Measurements from ENCODE around the gene NAB2.
A peak's percentile ranks its signal among the peaks of the same experiment; 100 is the strongest.
"Not testable (repeated sequence)": the region's sequence is repeated elsewhere in the genome, so short reads cannot be mapped to it uniquely, and the experiment has no call there.

NAB2 gene

GRCh38 chr12:57111031-57111734 is 22.3 kb downstream of the NAB2 start, which contains the start of gene STAT6:
STAT6 (minus strand) TSS chr12:57111362; CDS start chr12:57108278, 3,084 bp downstream.
- DNase-seq (ENCODE audit: low read depth), result peak; percentile 64

GRCh38 chr12:57112492-57113294 is 23.8 kb downstream of the NAB2 start:
- no peak for DNase-seq (ENCODE audit: low read depth)

GRCh38 chr12:57116580-57117281 is 27.8 kb downstream of the NAB2 start:
- DNase-seq (ENCODE audit: low read depth), result no peak

- no peak for DNase-seq (ENCODE audit: low read depth)
These were observed 29.9 kb downstream of the NAB2 start for GRCh38 chr12:57118711-57119271.

GRCh38 chr12:57119294-57120085 is 30.6 kb downstream of the NAB2 start:
- no peak for DNase-seq (ENCODE audit: low read depth)

- not testable (repeated sequence) for DNase-seq (ENCODE audit: low read depth)
These were observed 31.8 kb downstream of the NAB2 start for GRCh38 chr12:57120718-57121117.

- no peak for DNase-seq (ENCODE audit: low read depth)
These were observed 34.9 kb downstream of the NAB2 start for GRCh38 chr12:57123813-57124212.

GRCh38 chr12:57124261-57124877 is 35.5 kb downstream of the NAB2 start:
- DNase-seq (ENCODE audit: low read depth), result peak; percentile 49

GRCh38 chr12:57126061-57126460 is 37.1 kb downstream of the NAB2 start:
- no peak for DNase-seq (ENCODE audit: low read depth)

GRCh38 chr12:57126561-57126960 is 37.6 kb downstream of the NAB2 start:
- no peak for DNase-seq (ENCODE audit: low read depth)

- peak; percentile 20 for DNase-seq (ENCODE audit: low read depth)
These were observed 38.3 kb downstream of the NAB2 start for GRCh38 chr12:57127101-57127725.

- DNase-seq (ENCODE audit: low read depth), result peak; percentile 56
These were observed 39.0 kb downstream of the NAB2 start, which contains the start of gene LRP1 for GRCh38 chr12:57127726-57128518. LRP1 (plus strand) TSS chr12:57128483; CDS start chr12:57128965, 482 bp downstream.

GRCh38 chr12:57128519-57129247 is 39.8 kb downstream of the NAB2 start:
- DNase-seq (ENCODE audit: low read depth), result no peak

- DNase-seq (ENCODE audit: low read depth), result no peak
These were observed 40.5 kb downstream of the NAB2 start for GRCh38 chr12:57129321-57129842.

GRCh38 chr12:57129889-57130288 is 41.0 kb downstream of the NAB2 start:
- no peak for DNase-seq (ENCODE audit: low read depth)

- DNase-seq (ENCODE audit: low read depth), result no peak
These were observed 42.0 kb downstream of the NAB2 start for GRCh38 chr12:57130941-57131340.

- DNase-seq (ENCODE audit: low read depth), result no peak
These were observed 43.2 kb downstream of the NAB2 start for GRCh38 chr12:57131896-57132744.
